HG03095 (cell line): ENCODE measurements around the gene CTNNA2.

Experiments
- ATAC-seq: cut with Tn5 transposase; IDR thresholded peaks from one replicate; pipeline ENCODE4 v1.9.1; 2021; ENCODE audit warnings: moderate library complexity; ENCODE audit not compliant: unreplicated experiment

The CTNNA2 gene

DNA sequence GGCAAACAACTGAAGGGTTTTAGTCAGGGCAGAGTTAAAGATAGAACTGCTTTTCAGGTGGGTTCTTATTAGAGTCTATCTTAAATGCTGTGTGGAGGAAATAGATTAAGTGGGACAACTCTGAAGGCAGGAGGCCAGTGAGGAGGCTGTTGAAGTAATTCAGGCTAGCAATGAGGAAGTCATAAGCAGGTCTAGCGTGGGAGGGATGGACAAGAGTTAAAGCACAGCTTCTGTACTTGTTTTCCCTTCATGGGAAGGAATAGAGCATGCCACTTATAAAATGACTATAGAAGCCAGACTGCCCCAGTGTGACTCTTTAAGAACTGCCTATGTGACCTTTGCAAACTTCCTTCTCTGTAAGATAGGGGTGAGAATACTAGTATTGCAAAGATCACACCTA lies 993.7 kb downstream of the CTNNA2 start:
- no peak for ATAC-seq

DNA sequence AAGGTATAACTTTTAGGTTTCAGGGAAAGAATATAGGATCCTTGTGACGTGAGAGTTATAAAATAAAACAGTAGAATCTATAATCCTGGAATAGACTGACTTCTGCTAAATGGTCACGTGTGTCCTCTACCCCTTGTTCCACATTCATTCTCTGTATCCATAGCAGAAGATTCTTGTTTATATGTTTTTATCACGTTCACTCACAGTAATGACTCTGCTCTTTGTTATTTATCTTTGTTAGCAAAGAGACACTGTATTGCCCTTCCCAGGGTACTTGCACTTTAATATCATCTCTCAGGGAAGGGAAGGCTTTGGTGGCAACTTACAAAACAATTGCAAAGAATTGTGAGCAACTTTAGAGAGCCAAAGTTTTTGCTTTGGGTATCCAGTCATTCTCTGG lies 997.9 kb downstream of the CTNNA2 start:
- no peak for ATAC-seq

GRCh38 chr2:80515964-80516363 lies 1003.1 kb downstream of the CTNNA2 start:
- no peak for ATAC-seq

DNA sequence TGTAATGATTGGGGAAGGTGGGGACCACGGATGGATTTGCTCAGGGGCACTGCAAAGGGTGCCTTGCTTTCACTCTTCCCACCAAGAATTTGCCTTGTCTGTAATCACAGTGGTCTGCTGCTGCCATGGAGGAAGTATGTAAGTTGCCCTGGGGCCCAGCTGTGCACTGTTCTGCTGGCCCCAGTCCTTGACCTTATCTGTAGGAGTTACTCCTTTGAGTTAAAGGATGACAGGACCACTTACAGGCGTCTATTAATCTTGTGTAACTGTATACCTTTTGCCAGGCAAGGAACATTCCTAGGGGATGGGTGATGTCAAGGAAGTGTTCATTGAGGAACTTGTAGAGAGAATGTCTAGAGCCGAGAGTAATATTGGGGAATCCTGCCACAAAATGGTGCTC lies 1004.5 kb downstream of the CTNNA2 start:
- ATAC-seq: no peak

DNA sequence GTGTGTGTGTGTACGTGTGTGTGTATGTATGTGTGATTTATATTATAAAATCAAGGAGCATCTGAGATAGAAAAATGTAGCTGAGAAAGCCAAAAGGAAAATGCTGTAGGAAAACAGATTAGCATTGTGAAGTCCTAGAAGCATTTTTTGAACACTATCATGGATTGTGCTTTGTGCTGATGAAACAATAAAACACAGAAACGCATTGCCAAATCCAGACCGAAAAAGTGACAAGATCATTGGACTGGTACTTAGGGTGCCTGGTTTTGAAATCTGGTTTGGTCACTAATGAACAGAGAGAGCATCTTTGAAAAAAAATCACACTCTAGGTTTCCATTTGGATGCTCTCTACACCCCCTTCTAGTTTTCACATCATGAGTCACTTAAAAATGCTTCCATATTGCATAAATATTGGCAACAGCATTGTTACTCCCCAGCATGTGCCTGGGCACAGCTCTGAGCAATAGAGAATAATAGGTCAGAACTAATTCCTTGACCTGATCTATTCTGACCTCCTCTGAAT lies 1006.3 kb downstream of the CTNNA2 start:
- no peak for ATAC-seq

DNA sequence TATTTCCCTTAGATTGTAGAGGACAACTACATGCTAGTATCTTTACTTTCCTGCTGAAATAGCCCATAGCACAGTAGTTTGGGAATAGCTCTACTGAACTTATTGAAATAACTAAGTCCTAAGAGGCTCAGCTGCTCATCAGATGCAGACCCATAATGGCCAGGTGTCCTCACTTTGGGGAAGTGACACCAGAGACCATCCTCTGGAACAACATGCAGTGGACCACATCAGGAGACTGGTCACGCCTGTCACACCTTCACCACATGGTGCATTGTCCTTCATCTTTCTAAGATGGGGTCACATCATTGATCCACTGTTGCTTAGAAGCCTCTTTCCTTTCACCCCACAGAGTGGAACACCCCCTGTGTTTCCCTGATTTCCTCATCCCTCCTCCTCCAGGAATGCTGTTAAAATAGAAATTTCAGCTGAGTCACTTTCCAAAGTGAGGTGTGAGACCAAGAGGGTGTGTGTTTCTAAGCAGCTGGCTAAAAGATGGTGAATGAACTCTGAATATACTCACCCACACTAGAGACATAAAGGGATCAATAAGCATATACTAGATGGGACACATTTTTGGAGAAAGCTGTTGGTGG lies 1006.9 kb downstream of the CTNNA2 start:
- ATAC-seq: no peak

GRCh38 chr2:80525152-80525551 lies 1012.3 kb downstream of the CTNNA2 start:
- ATAC-seq: peak; percentile 42

- ATAC-seq: no peak
These were observed 1014.3 kb downstream of the CTNNA2 start for GRCh38 chr2:80527119-80527518.

GRCh38 chr2:80529466-80530165 lies 1016.8 kb downstream of the CTNNA2 start:
- ATAC-seq: peak; percentile 48

GRCh38 chr2:80530442-80531064 lies 1017.7 kb downstream of the CTNNA2 start:
- ATAC-seq: peak; percentile 57

DNA sequence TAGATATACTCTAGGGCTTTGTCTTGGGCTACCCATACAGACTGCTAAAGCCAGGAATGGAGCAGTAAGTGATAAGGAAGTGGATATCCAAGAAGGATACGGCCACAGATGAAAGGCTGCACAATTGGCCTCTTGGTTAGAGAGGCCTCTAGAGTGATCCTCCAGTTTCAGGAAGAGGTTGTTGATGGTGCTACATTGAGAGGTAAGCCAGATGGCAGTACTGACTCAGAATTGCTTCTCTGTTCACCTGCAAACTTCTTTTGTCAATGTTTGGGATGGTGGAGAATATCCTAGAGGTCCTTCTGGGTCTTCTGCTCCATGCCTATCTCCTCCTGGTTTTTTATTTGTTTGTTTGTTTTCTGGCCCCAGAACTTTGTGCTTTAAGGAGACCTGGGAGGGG lies 1018.5 kb downstream of the CTNNA2 start:
- no peak for ATAC-seq

GRCh38 chr2:80545420-80546210 lies 1032.8 kb downstream of the CTNNA2 start:
- no peak for ATAC-seq

DNA sequence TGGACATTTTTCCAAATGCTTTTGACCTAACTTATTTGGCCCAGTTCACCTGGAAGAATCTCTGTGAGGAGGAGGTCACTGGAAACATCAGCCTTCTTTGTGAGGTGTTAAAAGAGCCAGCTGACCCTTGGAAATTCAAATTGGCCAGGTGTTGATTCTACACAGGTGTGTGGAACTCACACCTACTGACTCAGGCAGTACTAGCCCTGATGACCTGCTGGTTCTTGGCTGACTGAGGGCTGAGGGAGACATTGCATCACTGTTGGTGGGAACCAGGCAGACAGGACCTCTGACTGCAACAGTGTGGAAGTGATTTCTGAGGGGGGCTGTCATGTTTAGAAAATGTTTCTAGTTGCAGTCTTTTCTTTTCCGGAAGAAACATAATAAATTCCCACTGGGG lies 1033.9 kb downstream of the CTNNA2 start:
- ATAC-seq: no peak

GRCh38 chr2:80547344-80547743 lies 1034.5 kb downstream of the CTNNA2 start:
- ATAC-seq: no peak

DNA sequence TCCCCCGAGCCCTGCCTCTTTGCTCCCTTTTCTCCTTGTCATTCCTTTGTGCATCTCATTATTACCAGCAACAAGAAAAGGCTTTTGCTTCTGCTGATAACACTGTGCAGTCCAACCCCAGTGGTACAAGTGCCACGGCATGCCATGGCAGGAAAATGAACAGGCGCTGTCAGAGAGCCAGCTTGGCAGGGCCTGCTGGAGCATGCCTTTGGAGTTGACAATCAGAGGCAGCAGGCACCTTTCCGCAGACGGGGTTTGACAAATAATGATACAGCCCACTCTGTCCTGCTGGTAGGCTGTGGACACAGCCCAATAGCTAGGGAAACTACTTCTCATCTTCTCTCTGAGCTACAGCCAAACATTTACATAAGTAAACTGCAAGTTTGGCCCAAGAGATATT lies 1035.6 kb downstream of the CTNNA2 start:
- no peak for ATAC-seq

DNA sequence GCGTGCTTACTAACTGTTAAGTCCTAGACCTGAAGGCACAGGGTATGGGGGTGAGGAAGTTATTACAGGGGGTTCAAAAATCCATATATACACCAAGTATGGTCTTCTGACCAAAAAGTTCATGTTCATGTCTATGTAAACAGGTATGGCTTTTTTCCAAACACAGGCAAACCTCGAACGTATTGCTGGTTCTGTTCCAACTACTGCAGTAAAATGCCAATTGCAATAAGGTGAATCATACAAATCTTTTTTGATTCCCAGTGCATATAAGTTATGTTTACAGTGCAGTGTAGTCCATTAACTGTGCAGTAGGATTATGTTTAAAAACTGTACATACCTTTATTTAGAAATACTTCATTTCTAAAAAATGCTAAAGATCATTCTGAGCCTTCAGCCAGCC lies 1037.0 kb downstream of the CTNNA2 start:
- no peak for ATAC-seq

GRCh38 chr2:80560326-80560725 lies 1047.5 kb downstream of the CTNNA2 start:
- no peak for ATAC-seq

DNA sequence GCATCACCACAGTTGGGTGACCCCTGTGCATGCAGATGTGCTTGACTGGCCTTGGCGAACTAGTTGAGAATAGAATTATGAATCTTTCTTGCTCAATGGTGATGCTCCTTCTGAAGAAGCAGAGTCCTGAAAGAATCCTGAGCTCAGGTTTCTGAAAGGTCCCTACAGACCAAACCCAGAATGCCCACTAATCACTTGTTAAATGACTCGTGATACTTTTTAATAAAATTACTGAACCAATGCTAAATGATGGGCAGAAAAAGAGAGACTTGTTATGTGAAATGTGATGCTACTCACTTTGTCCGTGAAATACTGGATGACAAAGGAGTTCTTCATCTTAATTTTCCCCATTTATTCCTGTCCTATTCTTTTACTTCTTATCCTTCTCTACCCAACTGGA lies 1055.2 kb downstream of the CTNNA2 start:
- no peak for ATAC-seq

- ATAC-seq: no peak
These were observed 1060.3 kb downstream of the CTNNA2 start for GRCh38 chr2:80573167-80573566.

- no peak for ATAC-seq
These were observed 1061.1 kb downstream of the CTNNA2 start for GRCh38 chr2:80573950-80574349.

GRCh38 chr2:80579756-80580155 lies 1066.9 kb downstream of the CTNNA2 start:
- ATAC-seq: no peak
